ENCODE results near the gene ARHGDIG.
"Not testable (repeated sequence)": the region's sequence is repeated elsewhere in the genome, so short reads cannot be mapped to it uniquely, and the experiment has no call there.

The ARHGDIG gene

GRCh38 chr16:324451-325334 lies 44.3 kb downstream of the ARHGDIG start:
- DNase-seq (ENCODE audit: low read depth), result no peak
- no peak for TF ChIP-seq CTCF (conservative IDR thresholded peaks at IDR 0.05; ENCODE audit: control insufficient read depth, insufficient read depth, low read depth, low read length)
- H3K4me3 ChIP-seq (ENCODE audit: control insufficient read depth, low read depth, low read length), result no peak overlapping the region

- H3K4me3 ChIP-seq (ENCODE audit: control insufficient read depth, low read depth, low read length), result no peak overlapping the region
- no peak for DNase-seq (ENCODE audit: low read depth)
- no peak for TF ChIP-seq CTCF (conservative IDR thresholded peaks at IDR 0.05; ENCODE audit: control insufficient read depth, insufficient read depth, low read depth, low read length)
Measured at GRCh38 chr16:325375-326145, 45.2 kb downstream of the ARHGDIG start.

- no peak overlapping the region for H3K4me3 ChIP-seq (ENCODE audit: control insufficient read depth, low read depth, low read length)
- TF ChIP-seq CTCF (conservative IDR thresholded peaks at IDR 0.05; ENCODE audit: control insufficient read depth, insufficient read depth, low read depth, low read length), result no peak
Measured at GRCh38 chr16:330741-331140, 50.4 kb downstream of the ARHGDIG start.

GRCh38 chr16:331181-331814 lies 50.9 kb downstream of the ARHGDIG start:
- peak; percentile 43 for DNase-seq (ENCODE audit: low read depth)
- not testable (repeated sequence) for H3K4me3 ChIP-seq (ENCODE audit: control insufficient read depth, low read depth, low read length)

More at GRCh38 chr16:330741-331140, 50.4 kb downstream of the ARHGDIG start:
- DNase-seq (ENCODE audit: low read depth), result no peak

All from fibroblast of mammary gland (primary cell).